ELF-1 (cell line): ENCODE results near the gene NUDT8.
"Not testable (repeated sequence)": the region's sequence is repeated elsewhere in the genome, so short reads cannot be mapped to it uniquely, and the experiment has no call there.

Experiments used
- DNase-seq: peaks from one replicate; pipeline ENCODE4 v3.0.0-alpha.2; 2016; ENCODE audit warnings: low read depth, low spot score

Gene NUDT8

DNA sequence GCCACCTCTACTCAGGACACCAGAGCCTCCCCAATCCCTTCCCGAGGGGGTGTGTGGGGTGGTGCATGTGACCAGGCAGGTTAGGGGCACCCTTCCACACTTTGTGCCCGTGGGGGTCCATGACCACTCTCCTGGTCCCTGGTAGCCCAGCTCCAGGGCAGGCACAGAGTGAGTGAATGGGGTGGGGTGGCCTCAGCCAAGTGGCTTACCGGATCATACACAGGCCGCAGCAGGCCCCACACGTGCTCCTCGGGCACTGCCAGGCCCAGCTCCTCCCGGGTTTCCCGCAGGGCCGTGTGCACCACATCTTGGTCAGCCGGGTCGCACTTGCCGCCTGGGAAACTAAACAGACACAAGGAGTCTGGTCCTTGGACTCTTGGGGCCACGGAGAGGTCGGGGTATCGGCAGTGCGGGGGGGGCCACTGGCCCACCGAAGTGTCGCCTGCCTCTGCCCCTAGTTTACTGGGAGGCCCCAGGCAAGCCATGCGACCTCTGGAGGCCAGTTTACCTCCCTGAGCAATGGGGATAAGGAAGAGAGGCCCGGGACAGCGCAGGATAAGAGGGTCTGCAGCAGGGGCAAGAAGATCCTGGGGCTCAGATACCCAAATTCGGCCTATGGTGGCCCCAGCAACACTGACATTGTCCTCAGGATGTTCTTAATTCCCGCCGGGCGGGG, 889 bp downstream of the NUDT8 start:
- no peak for DNase-seq

DNA sequence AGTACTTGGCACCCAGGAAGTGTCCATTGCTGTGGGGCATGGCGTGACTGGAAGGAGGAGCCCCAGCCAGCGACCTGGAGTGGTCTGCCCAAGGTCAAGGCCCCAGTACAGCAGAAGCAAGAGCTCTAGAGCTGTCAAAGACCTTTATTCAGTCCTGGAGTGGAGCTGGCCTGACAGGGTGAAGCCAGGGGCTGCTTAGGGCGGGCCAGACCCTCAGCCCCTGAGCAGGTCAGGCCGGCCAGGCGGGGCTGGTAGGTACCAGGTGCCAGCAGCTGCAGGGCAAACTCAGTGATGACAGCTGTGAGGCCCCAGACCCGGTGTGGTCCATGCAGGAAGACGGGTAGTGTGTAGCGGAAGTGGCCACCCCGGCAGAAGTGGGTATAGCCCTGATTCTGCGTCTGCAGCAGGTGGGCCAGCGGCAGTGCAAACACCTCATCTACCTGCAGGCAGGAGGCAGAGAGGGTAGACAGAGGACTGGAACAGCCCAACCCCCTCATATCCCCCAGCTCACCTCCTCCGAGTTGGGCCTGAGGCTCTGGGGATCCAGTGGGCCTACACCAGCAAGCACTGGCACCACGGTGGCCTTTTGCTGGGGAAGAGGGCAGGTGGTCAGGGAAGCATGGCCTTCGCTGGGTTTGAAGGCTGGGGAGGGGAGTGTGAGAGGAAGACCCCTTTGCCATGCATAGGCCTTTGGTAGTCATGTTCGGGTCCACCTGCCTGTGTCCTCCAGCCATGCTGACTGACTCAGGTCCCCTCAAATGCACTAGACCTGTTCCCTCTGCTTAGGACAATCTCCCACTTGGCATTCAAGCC, 1.7 kb downstream of the NUDT8 start:
- DNase-seq = peak; percentile 72

DNA sequence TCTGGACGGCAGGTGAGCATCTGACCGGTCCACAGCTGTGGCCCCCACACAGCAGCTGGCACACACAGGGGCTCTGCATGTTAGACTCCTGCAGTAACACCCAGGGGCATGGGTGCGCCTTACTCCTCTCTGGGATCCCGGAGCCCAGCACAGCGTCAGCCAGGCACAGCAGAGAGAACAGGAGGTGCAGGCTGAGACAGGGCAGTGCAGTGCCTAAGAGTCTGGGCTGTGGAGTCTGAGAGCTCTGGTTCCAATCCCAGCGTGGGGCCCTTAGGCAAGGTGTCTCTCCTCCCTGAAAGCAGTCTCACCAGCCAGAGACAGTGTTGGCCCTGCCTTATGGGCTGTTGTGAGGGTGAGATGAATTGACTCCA, 2.3 kb downstream of the NUDT8 start:
- DNase-seq = no peak

DNA sequence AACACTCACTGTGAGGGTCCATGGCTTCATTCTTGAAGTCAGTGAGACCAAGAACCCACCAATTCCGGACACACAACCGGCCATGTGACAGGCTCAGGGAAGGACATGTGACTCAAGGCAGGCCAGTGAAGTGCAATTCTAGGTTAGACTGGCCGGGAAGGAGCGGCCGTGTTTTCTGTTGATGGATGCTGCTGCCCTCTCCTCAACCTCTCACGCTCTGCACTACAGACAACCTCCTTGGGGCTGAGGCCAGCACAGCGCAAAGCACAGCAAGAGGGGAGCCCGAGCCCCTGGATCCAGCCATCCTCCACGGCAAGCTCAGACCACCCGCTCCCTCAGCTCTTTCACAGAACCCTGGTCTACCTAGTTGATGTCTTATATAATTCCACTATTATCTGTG, 2.8 kb downstream of the NUDT8 start:
- peak; percentile 56 for DNase-seq

DNA sequence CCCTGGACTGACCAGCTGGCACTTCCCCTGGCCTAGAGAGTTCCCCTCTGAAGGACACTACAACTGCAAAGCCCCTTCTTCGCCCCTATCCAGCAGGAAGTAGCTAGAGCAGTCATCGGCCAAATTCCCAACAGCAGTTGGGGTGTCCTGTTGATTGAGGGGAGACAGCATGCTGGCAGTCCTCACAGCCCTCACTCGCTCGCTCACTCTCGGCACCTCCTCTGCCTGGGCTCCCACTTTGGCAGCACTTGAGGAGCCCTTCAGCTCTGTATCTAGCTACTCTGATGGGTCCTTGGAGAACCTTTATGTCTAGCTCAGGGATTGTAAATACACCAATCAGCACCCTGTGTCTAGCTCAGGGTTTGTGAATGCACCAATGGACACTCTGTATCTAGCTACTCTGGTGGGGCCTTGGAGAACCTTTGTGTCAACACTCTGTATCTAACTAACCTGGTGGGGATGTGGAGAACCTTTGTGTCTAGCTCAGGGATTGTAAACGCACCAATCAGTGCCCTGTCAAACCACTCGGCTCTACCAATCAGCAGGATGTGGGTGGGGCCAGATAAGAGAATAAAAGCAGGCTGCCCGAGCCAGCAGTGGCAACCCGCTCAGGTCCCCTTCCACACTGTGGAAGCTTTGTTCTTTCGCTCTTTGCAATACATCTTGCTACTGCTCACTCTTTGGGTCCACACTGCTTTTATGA, 3.5 kb downstream of the NUDT8 start:
- peak; percentile 67 for DNase-seq

GRCh38 chr11:67623795-67624194, 5.9 kb downstream of the NUDT8 start:
- DNase-seq = not testable (repeated sequence)

- DNase-seq = not testable (repeated sequence)
These were observed 6.8 kb downstream of the NUDT8 start for GRCh38 chr11:67622905-67623304.

DNA sequence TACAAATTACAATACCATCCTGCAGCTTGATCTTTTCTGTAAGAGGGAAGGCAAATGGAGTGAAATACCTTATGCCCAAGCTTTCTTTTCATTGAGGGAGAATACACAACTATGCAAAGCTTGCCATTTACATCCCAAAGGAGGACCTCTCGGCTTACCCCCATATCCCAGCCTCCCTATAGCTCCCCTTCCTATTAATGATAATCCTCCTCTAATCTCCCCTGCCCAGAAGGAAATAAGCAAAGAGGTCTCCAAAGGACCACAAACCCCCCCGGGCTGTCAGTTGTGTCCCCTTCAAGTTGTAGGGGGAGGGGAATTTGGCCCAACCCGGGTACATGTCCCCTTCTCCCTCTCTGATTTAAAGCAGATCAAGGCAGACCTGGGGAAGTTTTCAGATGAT, 7.8 kb downstream of the NUDT8 start:
- DNase-seq = not testable (repeated sequence)

- not testable (repeated sequence) for DNase-seq
These were observed 9.1 kb downstream of the NUDT8 start for GRCh38 chr11:67620621-67621020.

DNA sequence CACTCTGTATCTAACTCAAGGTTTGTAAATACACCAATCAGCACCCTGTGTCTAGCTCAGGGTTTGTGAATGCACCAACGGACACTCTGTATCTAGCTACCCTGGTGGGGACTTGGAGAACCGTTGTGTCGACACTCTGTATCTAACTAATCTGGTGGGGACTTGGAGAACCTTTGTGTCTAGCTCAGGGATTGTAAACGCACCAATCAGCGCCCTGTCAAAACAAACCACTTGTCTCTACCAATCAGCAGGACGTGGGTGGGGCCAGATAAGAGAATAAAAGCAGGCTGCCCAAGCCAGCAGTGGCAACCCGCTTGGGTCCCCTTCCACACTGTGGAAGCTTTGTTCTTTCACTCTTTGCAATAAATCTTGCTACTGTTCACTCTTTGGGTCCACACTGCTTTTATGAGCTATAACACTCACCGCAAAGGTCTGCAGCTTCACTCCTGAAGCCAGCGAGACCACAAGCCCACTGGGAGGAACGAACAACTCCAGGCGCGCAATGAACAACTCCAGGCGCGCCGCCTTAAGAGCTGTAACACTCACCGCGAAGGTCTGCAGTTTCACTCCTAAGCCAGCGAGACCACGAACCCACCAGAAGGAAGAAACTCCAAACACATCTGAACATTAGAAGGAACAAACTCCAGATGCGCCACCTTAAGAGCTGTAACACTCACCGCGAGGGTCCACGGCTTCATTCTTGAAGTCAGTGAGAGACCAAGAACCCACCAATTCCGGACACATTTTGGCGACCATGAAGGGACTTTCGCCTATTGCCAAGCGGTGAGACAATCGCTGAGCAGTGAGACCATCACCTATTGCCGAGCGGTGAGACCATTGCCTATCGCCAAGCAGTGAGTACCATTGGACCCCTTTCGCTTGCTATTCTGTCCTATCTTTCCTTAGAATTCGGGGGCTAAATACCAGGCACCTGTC, 9.8 kb downstream of the NUDT8 start:
- peak; percentile 87 for DNase-seq

DNA sequence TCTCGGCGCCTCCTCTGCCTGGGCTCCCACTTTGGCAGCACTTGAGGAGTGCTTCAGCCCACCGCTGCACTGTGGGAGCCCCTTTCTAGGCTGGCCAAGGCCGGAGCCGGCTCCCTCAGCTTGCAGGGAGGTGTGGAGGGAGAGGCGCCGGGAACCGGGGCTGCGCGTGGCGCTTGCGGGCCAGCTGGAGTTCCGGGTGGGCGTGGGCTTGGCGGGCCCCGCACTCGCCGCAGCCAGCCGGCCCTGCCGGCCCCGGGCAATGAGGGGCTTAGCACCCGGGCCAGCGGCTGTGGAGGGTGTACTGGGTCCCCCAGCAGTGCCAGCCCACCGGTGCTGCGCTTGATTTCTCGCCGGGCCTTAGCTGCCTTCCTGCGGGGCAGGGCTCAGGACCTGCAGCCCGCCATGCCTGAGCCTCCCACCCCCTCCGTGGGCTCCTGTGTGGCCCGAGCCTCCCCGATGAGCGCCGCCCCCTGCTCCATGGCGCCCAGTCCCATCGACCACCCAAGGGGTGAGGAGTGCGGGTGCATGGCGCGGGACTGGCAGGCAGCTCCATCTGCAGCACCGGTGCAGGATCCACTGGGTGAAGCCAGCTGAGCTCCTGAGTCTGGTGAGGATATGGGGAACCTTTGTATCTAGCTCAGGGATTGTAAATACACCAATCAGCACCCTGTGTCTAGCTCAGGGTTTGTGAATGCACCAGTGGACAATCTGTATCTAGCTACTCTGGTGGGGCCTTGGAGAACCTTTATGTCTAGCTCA, 10.7 kb downstream of the NUDT8 start:
- not testable (repeated sequence) for DNase-seq

DNA sequence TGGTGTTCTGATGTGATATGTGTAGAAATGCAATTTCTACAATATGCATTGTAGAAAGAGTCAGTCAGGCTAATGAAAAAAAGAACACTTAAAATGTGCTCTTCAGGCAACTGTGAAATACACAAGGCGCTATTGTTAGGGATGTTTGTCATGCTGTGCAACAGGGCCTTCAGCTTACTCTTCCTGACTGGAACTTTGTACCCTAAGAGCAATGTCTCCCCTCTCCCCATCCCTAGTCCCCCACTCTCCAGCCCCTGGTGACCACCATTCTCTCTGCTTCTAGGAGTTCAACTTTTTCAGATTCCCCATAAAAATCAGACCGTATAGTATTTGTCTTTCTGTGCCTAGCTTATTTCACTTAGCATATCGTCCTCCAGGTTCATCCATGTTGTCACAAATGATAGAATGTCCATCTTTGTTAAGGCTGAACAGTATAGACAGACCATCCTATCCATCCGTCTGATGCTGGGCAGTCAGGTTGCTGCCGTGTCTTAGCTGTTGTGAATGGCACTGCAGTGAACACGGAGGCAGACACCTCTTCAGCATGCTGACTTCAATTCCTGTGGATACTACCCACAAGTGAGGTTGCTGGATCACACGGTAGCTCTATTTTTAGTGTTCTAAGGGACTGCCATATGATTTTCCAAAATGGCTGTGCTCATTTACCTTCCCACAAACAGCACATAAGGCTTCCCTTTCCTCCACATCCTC, 12.3 kb downstream of the NUDT8 start:
- DNase-seq = no peak

GRCh38 chr11:67616431-67617242, 13.1 kb downstream of the NUDT8 start:
- no peak for DNase-seq

- no peak for DNase-seq
These were observed 13.9 kb downstream of the NUDT8 start for GRCh38 chr11:67615728-67616430.

DNA sequence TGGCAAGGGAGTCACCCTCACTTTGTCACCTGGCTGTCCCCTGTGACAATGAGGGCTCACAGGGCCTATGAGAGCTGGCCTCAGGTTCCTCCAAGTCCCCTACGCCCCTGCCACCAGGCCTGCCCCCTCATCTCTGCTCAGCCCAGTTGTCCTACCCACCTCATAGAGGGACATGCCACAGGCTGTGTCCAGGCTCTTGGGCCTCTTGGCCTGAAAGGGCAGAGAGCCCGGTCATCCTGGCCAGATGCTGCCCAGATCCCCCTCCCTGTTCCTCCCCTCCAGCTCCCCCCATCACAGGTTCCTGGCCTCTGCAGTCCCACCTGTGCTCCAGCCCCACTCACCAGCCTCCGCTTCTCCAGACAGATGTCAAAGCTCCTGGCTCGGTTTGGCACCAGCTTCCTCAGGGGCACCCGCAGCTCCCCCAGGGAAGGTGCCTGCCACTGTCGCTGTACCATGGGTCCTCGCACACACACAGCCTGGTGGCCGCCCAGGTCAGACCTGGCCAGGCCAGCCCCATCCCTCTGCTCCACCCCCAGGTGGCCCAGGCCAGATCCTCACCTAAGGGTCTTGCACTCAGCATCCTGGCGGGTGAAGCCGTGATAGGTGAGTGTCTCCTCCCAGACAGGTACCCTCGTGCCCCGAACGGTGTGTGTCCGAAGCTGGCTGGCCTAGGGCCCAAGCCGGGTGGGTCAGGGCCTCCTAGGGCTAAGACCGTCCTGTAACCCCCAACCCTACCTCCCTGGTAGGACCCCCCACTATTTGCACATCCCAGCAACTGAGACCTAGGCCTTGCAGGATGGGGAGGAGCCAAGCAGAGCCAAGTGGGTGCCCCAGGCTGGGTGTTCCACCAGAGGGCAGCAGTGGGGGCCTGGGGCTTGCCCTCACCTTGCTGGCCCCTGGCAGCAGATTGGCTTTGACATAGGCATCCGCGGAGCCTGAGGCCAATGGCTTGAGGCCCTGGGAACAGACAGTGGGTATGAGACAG, 14.7 kb downstream of the NUDT8 start:
- peak; percentile 79 for DNase-seq

DNA sequence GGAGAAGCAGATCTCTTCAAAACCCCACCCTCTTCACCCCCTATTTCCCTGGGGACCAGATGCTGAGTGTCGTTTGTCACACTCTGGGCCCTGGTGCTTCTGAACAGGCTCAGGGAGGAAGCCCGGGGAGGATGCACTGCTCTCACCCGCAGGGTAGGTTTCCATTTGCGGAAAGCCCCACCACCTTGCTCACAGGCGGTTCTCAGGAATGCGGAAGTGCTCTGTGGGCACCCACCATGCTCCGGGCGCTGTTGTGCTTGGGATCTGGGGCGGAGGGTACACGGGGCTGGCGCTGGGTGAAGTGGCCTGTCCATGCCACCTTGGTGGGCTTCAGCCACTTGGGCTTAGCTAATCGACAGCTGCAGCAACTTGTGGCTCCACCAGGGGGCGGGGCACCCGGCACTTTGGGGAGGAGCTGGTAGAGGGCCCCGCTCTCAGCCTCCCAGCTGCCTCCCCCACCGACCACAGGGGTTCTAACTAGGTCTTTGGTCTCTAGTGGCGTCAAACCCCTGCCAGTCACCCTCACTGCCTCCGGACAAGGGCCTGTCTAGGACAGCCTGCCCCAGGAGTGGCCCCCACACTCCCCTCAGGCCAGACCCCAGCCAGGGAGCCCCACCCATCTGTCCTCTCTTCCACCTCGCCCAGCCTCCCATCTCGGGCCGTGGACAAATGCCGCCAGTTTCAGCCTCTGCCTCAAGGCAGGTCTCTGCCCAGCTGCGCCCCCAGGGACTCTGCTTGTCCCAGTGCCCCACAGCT, 15.6 kb downstream of the NUDT8 start:
- peak; percentile 85 for DNase-seq
